GM23338 (cell line): ENCODE measurements around the gene NOP58.

Experiments used
- EZH2 ChIP-seq: fragments of 200-600 bp; sonication (generic); IDR thresholded peaks from one replicate; pipeline ENCODE4 v1.8.0; 2017; ENCODE audit warnings: antibody characterized with exemption, mild to moderate bottlenecking, low read depth; ENCODE audit not compliant: unreplicated experiment
- EZH2phosphoT487 ChIP-seq: fragments of 200-600 bp; sonication (generic); IDR thresholded peaks from one replicate; pipeline ENCODE4 v1.8.1; 2018; ENCODE audit warnings: antibody characterized with exemption; ENCODE audit not compliant: unreplicated experiment
- JUNB ChIP-seq: IDR thresholded peaks from one replicate; pipeline ENCODE4 v1.6.1; 2016; ENCODE audit warnings: antibody characterized with exemption; ENCODE audit not compliant: unreplicated experiment
- POLR2AphosphoS5 ChIP-seq: IDR thresholded peaks from 2 replicates; pipeline ENCODE4 v1.6.1; 2016; ENCODE audit warnings: antibody characterized with exemption, low read depth
- TF ChIP-seq, protein P1 (sequence below), 2 experiments: fragments of 200-600 bp in 1 of 2; sonication (generic) in 1 of 2; conservative IDR thresholded peaks; 2 replicates each; pipeline versions ENCODE4 v1.5.1 to v1.6.1; 2016 to 2017; ENCODE audit warnings: antibody characterized with exemption in 2 of 2, low read depth in 2 of 2, mild to moderate bottlenecking in 2 of 2, moderate library complexity in 1 of 2
- TF ChIP-seq, protein P2 (sequence below): IDR thresholded peaks from one replicate; pipeline ENCODE4 v1.6.1; 2018; ENCODE audit warnings: antibody characterized with exemption; ENCODE audit not compliant: unreplicated experiment
- TF ChIP-seq, protein P3 (sequence below): fragments of 250-450 bp; sonication (Bioruptor Pico); IDR thresholded peaks from 2 replicates; pipeline ENCODE4 v1.5.0; 2020; ENCODE audit warnings: mild to moderate bottlenecking, moderate library complexity

DNA sequence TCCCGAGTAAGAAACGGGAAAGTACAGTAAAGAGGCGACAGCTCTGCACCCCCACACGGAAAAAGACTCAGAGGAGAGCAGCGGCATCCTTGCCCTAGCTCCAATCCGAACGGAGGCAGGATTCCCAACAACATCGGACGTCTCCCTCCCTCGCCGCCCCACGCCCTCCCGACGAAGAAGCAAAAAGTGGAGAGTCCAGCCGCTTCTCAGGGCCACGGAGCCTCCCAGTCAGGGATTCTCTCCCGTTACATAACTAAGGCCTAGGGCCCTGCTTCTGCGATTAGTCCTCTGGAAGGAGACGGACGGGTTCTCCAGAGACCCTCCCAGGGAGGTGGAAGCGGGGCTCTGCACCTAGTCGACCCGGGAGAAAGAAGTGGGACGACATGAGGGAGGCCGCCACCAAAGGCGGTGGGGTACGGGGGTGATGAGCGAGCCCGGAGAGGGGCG, 27.8 kb upstream of the NOP58 start:
- TF ChIP-seq, protein P1, sequence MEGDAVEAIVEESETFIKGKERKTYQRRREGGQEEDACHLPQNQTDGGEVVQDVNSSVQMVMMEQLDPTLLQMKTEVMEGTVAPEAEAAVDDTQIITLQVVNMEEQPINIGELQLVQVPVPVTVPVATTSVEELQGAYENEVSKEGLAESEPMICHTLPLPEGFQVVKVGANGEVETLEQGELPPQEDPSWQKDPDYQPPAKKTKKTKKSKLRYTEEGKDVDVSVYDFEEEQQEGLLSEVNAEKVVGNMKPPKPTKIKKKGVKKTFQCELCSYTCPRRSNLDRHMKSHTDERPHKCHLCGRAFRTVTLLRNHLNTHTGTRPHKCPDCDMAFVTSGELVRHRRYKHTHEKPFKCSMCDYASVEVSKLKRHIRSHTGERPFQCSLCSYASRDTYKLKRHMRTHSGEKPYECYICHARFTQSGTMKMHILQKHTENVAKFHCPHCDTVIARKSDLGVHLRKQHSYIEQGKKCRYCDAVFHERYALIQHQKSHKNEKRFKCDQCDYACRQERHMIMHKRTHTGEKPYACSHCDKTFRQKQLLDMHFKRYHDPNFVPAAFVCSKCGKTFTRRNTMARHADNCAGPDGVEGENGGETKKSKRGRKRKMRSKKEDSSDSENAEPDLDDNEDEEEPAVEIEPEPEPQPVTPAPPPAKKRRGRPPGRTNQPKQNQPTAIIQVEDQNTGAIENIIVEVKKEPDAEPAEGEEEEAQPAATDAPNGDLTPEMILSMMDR (conservative IDR thresholded peaks at IDR 0.05; ENCODE audit: low read depth in 2 of 2) = no peak
- no peak for TF ChIP-seq EZH2phosphoT487
- no peak for TF ChIP-seq EZH2
- TF ChIP-seq, protein P2, sequence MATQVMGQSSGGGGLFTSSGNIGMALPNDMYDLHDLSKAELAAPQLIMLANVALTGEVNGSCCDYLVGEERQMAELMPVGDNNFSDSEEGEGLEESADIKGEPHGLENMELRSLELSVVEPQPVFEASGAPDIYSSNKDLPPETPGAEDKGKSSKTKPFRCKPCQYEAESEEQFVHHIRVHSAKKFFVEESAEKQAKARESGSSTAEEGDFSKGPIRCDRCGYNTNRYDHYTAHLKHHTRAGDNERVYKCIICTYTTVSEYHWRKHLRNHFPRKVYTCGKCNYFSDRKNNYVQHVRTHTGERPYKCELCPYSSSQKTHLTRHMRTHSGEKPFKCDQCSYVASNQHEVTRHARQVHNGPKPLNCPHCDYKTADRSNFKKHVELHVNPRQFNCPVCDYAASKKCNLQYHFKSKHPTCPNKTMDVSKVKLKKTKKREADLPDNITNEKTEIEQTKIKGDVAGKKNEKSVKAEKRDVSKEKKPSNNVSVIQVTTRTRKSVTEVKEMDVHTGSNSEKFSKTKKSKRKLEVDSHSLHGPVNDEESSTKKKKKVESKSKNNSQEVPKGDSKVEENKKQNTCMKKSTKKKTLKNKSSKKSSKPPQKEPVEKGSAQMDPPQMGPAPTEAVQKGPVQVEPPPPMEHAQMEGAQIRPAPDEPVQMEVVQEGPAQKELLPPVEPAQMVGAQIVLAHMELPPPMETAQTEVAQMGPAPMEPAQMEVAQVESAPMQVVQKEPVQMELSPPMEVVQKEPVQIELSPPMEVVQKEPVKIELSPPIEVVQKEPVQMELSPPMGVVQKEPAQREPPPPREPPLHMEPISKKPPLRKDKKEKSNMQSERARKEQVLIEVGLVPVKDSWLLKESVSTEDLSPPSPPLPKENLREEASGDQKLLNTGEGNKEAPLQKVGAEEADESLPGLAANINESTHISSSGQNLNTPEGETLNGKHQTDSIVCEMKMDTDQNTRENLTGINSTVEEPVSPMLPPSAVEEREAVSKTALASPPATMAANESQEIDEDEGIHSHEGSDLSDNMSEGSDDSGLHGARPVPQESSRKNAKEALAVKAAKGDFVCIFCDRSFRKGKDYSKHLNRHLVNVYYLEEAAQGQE = no peak
- TF ChIP-seq JUNB = no peak
- TF ChIP-seq, protein P3, sequence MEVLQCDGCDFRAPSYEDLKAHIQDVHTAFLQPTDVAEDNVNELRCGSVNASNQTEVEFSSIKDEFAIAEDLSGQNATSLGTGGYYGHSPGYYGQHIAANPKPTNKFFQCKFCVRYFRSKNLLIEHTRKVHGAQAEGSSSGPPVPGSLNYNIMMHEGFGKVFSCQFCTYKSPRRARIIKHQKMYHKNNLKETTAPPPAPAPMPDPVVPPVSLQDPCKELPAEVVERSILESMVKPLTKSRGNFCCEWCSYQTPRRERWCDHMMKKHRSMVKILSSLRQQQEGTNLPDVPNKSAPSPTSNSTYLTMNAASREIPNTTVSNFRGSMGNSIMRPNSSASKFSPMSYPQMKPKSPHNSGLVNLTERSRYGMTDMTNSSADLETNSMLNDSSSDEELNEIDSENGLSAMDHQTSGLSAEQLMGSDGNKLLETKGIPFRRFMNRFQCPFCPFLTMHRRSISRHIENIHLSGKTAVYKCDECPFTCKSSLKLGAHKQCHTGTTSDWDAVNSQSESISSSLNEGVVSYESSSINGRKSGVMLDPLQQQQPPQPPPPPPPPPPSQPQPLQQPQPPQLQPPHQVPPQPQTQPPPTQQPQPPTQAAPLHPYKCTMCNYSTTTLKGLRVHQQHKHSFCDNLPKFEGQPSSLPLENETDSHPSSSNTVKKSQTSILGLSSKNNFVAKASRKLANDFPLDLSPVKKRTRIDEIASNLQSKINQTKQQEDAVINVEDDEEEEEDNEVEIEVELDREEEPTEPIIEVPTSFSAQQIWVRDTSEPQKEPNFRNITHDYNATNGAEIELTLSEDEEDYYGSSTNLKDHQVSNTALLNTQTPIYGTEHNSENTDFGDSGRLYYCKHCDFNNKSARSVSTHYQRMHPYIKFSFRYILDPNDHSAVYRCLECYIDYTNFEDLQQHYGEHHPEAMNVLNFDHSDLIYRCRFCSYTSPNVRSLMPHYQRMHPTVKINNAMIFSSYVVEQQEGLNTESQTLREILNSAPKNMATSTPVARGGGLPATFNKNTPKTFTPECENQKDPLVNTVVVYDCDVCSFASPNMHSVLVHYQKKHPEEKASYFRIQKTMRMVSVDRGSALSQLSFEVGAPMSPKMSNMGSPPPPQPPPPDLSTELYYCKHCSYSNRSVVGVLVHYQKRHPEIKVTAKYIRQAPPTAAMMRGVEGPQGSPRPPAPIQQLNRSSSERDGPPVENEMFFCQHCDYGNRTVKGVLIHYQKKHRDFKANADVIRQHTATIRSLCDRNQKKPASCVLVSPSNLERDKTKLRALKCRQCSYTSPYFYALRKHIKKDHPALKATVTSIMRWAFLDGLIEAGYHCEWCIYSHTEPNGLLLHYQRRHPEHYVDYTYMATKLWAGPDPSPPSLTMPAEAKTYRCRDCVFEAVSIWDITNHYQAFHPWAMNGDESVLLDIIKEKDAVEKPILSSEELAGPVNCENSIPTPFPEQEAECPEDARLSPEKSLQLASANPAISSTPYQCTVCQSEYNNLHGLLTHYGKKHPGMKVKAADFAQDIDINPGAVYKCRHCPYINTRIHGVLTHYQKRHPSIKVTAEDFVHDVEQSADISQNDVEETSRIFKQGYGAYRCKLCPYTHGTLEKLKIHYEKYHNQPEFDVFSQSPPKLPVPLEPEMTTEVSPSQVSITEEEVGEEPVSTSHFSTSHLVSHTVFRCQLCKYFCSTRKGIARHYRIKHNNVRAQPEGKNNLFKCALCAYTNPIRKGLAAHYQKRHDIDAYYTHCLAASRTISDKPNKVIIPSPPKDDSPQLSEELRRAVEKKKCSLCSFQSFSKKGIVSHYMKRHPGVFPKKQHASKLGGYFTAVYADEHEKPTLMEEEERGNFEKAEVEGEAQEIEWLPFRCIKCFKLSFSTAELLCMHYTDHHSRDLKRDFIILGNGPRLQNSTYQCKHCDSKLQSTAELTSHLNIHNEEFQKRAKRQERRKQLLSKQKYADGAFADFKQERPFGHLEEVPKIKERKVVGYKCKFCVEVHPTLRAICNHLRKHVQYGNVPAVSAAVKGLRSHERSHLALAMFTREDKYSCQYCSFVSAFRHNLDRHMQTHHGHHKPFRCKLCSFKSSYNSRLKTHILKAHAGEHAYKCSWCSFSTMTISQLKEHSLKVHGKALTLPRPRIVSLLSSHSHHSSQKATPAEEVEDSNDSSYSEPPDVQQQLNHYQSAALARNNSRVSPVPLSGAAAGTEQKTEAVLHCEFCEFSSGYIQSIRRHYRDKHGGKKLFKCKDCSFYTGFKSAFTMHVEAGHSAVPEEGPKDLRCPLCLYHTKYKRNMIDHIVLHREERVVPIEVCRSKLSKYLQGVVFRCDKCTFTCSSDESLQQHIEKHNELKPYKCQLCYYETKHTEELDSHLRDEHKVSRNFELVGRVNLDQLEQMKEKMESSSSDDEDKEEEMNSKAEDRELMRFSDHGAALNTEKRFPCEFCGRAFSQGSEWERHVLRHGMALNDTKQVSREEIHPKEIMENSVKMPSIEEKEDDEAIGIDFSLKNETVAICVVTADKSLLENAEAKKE (CRISPR knock-in tag) = no peak
- TF ChIP-seq POLR2AphosphoS5 = no peak; the same call in 1 of the 2 replicates
